Thymus (tissue), 11 donors: ENCODE results near the gene PAX4. TPM values are rescaled to one million over a fixed set of nuclear protein-coding genes. Genes with fewer than 3 reads are reported as not detected.
A peak's percentile ranks its signal among the peaks of the same experiment; 100 is the strongest.

Experiments used
- DNase-seq, 9 donors: peaks; one replicate each; pipeline ENCODE4 v3.0.0-alpha.2; 2013; ENCODE audit warnings: low spot score in 9 of 9, low read depth in 6 of 9, missing footprints in 1 of 9
- H3K27ac ChIP-seq, 2 donors: one replicate each; pipeline ENCODE4 v1.5.1; 2013; ENCODE audit warnings: control low read depth in 1 of 2, low read depth in 1 of 2, low read length in 1 of 2, mild to moderate bottlenecking in 1 of 2, moderate library complexity in 1 of 2
- H3K27me3 ChIP-seq, 2 donors: one replicate each; pipeline ENCODE4 v1.5.1; 2013; ENCODE audit warnings: low read length in 1 of 2; ENCODE audit not compliant: control insufficient read depth in 2 of 2, insufficient read depth in 1 of 2
- H3K36me3 ChIP-seq, 2 donors: one replicate each; pipeline ENCODE4 v1.5.1; 2013; ENCODE audit warnings: low read length in 1 of 2, mild to moderate bottlenecking in 1 of 2, moderate library complexity in 1 of 2; ENCODE audit not compliant: control insufficient read depth in 2 of 2, insufficient read depth in 2 of 2
- H3K4me1 ChIP-seq, 2 donors: one replicate each; pipeline ENCODE4 v1.5.1; 2013; ENCODE audit warnings: low read length in 2 of 2; ENCODE audit not compliant: control insufficient read depth in 2 of 2, insufficient read depth in 2 of 2
- H3K4me3 ChIP-seq, 2 donors: one replicate each; pipeline ENCODE4 v1.5.1; 2013; ENCODE audit warnings: low read length in 2 of 2, control low read depth in 1 of 2, mild to moderate bottlenecking in 1 of 2
- H3K9me3 ChIP-seq, 2 donors: one replicate each; pipeline ENCODE4 v1.5.1; 2013; ENCODE audit warnings: low read length in 1 of 2, mild to moderate bottlenecking in 1 of 2; ENCODE audit not compliant: control insufficient read depth in 2 of 2, insufficient read depth in 1 of 2
- WGBS: extraction: QIAGEN DNeasy Blood & Tissue Kit; methylation state at CpG from one replicate; pipeline ENCODE4 v1.1.7; 2013; 5-methylcytosine and 5-hydroxymethylcytosine counted together
- polyA plus RNA-seq: library from polyadenylated mRNA; stranded (reverse); fragments of 200-250 nt; gene quantifications from one replicate; pipeline ENCODE4 v1.2.3, GENCODE V29; 2013
- total RNA-seq: library from RNA; stranded (reverse); fragments of 120-200 nt; gene quantifications from one replicate; pipeline ENCODE4 v1.2.4, GENCODE V29; 2013
- donor health status: healthy.

Gene PAX4
- total and polyA plus RNA-seq, 2 donors = 0.11 TPM; not detected in 1

GRCh38 chr7:127616724-127617123 is 1.2 kb downstream of the PAX4 start:
- Histone ChIP-seq H3K27me3 (peaks cover 10 to 42% of the 10 kb centered on the region in 2 donors), H3K27ac (no peak overlapping the region), H3K9me3 (no peaks in the 10 kb centered on the region), H3K36me3 (no peaks in the 10 kb centered on the region), H3K4me1 (peaks cover 0 to 8% of the 10 kb centered on the region in 2 donors), H3K4me3 (no peak overlapping the region)
- 97% methylated on average over 5 of the region's 5 CpGs for WGBS
- no peak for DNase-seq

GRCh38 chr7:127612263-127612662 is 5.7 kb downstream of the PAX4 start:
- no peaks in the 10 kb centered on the region for H3K4me1 ChIP-seq
- no peak overlapping the region for H3K27ac ChIP-seq
- H3K4me3 ChIP-seq = no peak overlapping the region
- no peaks in the 10 kb centered on the region for H3K36me3 ChIP-seq
- no peak for DNase-seq
- 95% methylated on average over 1 of the region's 1 CpG for WGBS
- H3K9me3 ChIP-seq = peaks cover 0 to 13% of the 10 kb centered on the region in 2 donors
- peaks cover 0 to 14% of the 10 kb centered on the region in 2 donors for H3K27me3 ChIP-seq

- H3K4me1 ChIP-seq = no peaks in the 10 kb centered on the region
- H3K36me3 ChIP-seq = no peaks in the 10 kb centered on the region
- H3K9me3 ChIP-seq = peaks cover 0 to 13% of the 10 kb centered on the region in 2 donors
- DNase-seq = no peak
- no peak overlapping the region for H3K27ac ChIP-seq
- peaks cover 0 to under 1% of the 10 kb centered on the region in 2 donors for H3K27me3 ChIP-seq
- 98% methylated on average over 6 of the region's 6 CpGs for WGBS
- H3K4me3 ChIP-seq = no peak overlapping the region
Observed at GRCh38 chr7:127609297-127609696, 8.6 kb downstream of the PAX4 start.

GRCh38 chr7:127608446-127608845 is 9.5 kb downstream of the PAX4 start:
- no peaks in the 10 kb centered on the region for H3K4me1 ChIP-seq
- no peaks in the 10 kb centered on the region for H3K36me3 ChIP-seq
- WGBS = 96% methylated on average over 6 of the region's 6 CpGs
- H3K27me3 ChIP-seq = no peaks in the 10 kb centered on the region
- DNase-seq = no peak
- no peak overlapping the region for H3K27ac ChIP-seq
- H3K4me3 ChIP-seq = no peak overlapping the region
- H3K9me3 ChIP-seq = peaks cover 0 to 13% of the 10 kb centered on the region in 2 donors

GRCh38 chr7:127600885-127601284 is 17.1 kb downstream of the PAX4 start:
- no peaks in the 10 kb centered on the region for H3K36me3 ChIP-seq
- no peaks in the 10 kb centered on the region for H3K4me1 ChIP-seq
- H3K9me3 ChIP-seq = peaks cover 0 to 4% of the 10 kb centered on the region in 2 donors
- H3K27ac ChIP-seq = no peak overlapping the region
- no peak overlapping the region for H3K4me3 ChIP-seq
- no peak for DNase-seq
- no peaks in the 10 kb centered on the region for H3K27me3 ChIP-seq
- 90% methylated on average over 3 of the region's 3 CpGs for WGBS

- peaks cover 0 to 4% of the 10 kb centered on the region in 2 donors for H3K9me3 ChIP-seq
- no peaks in the 10 kb centered on the region for H3K36me3 ChIP-seq
- no peak overlapping the region for H3K4me3 ChIP-seq
- no peaks in the 10 kb centered on the region for H3K4me1 ChIP-seq
- no peak overlapping the region for H3K27ac ChIP-seq
- 83% methylated on average over 6 of the region's 6 CpGs for WGBS
- DNase-seq = no peak
- no peaks in the 10 kb centered on the region for H3K27me3 ChIP-seq
Observed at GRCh38 chr7:127598318-127598717, 19.6 kb downstream of the PAX4 start.

- H3K27ac ChIP-seq = no peak overlapping the region
- no peaks in the 10 kb centered on the region for H3K27me3 ChIP-seq
- no peaks in the 10 kb centered on the region for H3K4me1 ChIP-seq
- peaks cover 0 to 4% of the 10 kb centered on the region in 2 donors for H3K9me3 ChIP-seq
- H3K4me3 ChIP-seq = no peak overlapping the region
- WGBS = 98% methylated on average over 5 of the region's 5 CpGs
- H3K36me3 ChIP-seq = peaks cover 11 to 13% of the 10 kb centered on the region in 2 donors
- DNase-seq = no peak
Observed at GRCh38 chr7:127595737-127596136, 22.2 kb downstream of the PAX4 start.

GRCh38 chr7:127594490-127594889 is 23.5 kb downstream of the PAX4 start:
- Histone ChIP-seq H3K27me3 (no peaks in the 10 kb centered on the region), H3K9me3 (peaks cover 0 to 4% of the 10 kb centered on the region in 2 donors), H3K27ac (no peak overlapping the region), H3K4me1 (peaks cover 1 to 2% of the 10 kb centered on the region in 2 donors), H3K36me3 (peaks cover 13 to 17% of the 10 kb centered on the region in 2 donors), H3K4me3 (no peak overlapping the region)
- peak in 1 of 9 donors; percentile 25 for DNase-seq
- 9% methylated on average over 1 of the region's 1 CpG for WGBS

GRCh38 chr7:127592550-127592949 is 25.4 kb downstream of the PAX4 start:
- peaks cover 0 to 5% of the 10 kb centered on the region in 2 donors for H3K27me3 ChIP-seq
- peaks cover 13 to 14% of the 10 kb centered on the region in 2 donors for H3K4me1 ChIP-seq
- no peak overlapping the region for H3K27ac ChIP-seq
- peaks cover 0 to 3% of the 10 kb centered on the region in 2 donors for H3K9me3 ChIP-seq
- H3K4me3 ChIP-seq = no peak overlapping the region
- 92% methylated on average over 4 of the region's 4 CpGs for WGBS
- DNase-seq = no peak
- peaks cover 13 to 17% of the 10 kb centered on the region in 2 donors for H3K36me3 ChIP-seq
